GM18520 (cell line): Measurements from ENCODE around the gene AKT2.

Experiments
- ATAC-seq: cut with Tn5 transposase; IDR thresholded peaks from one replicate; pipeline ENCODE4 v1.9.1; 2021; ENCODE audit not compliant: unreplicated experiment

The AKT2 gene

DNA sequence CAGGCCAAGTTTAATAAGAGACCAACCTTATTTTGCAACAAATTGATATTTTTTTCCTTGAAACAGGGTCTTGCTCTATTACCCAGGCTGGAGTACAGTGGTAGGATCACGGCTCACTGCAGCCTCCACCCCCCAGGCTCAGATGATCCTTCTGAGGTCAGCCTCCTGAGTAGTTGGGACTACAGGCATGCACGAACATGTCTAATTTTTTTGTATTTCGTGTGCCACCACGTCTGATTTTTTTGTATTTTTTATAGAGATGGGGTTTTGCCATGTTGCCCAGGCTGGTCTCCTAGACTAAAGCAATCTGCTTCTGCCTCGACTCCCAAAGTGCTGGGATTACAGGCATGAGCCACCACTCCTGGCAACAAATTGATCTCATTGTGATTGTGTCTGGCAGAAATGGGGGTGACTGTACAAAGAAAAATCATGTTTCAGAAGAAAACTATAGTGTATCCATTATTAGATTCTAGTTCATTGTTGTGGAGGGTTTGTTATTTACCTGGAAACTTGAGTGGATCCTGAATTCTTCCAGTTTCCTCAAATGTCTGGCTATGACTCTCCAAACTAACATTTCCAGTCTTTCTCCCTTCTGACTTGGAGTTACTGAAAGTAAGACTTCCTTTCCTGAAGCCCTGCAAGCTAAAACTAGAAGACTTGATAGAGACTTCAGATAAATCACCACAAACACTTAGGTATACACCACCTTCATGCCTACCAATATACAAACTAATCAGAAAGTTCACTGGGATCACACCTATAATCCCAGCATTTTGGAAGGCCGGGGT is 17.3 kb upstream of the AKT2 start:
- ATAC-seq: no peak

DNA sequence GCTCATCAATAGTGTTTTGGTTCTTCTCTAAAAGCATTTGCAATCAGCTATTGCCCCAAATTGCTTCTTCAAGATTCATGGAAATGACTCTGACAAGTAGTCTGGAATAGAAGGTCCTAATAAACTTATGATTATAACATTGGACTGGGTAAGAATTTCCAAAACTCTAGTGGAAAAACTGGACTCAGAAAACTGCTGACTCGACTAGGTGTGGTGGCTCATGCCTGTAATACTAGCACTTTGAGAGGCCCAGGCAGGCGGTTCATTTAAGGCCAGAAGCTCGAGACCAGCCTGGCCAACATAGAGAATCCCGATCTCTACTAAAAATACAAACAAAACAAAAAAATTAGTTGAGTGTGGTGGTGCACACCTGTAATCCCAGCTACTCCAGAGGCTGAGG is 15.5 kb upstream of the AKT2 start:
- ATAC-seq: no peak

DNA sequence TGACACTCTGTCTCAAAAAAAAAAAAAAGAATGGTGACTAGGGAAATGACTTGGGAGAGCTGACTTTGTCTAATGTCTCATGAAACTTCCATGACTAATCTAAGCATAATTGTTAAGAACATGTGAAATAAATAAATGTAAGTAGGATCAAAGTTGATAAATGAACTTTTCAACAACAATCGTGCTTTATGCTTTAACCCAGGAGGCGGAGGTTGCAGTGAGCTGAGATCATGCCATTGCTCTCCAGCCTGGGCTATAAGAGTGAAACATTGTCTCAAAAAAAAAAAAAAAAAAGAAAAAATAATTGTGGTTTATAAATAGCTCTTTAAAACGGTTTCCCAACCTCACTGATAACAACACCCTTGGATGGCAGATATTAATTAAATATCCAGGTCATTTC is 12.9 kb upstream of the AKT2 start:
- no peak for ATAC-seq

DNA sequence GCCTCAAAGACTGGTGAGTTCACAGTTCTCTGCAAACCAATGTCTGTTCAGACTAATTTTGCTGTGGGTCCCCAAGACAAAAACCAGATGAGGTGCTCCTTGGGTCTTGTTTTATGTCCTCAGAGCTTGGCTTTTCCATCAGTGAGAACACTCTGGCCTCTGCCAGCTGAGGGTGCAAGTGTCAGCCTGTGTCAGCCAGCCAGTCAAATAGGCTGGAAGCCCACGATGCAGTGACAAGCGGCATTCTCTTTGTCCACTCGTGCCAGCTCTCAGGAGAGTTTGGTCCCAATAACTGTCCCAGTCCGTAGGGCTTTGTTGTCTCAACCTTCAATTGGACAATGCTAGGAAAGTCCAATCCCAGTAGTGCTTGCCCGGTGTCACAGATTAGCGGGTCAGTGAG is 9.4 kb upstream of the AKT2 start:
- no peak for ATAC-seq

DNA sequence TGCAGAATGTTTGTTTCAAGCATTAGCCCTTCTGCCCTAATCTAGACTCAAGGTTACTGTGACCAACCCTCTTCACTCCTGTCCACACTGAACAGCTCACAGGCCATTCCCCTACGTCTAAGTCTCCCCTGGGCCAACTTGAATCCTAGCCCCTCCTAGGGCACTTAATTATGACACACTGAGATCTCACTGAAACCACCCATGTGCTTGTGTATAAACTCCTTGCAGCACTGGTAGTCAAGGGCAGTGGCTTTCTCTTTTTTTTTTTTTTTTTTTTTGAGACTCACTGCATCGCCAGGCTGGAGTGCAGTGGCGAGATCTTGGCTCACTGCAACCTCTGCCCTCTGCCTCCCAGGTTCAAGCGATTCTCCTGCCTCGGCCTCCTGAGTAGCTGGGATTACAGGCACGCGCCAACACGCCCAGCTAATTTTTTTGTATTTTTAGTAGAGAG is 1.9 kb upstream of the AKT2 start:
- no peak for ATAC-seq

DNA sequence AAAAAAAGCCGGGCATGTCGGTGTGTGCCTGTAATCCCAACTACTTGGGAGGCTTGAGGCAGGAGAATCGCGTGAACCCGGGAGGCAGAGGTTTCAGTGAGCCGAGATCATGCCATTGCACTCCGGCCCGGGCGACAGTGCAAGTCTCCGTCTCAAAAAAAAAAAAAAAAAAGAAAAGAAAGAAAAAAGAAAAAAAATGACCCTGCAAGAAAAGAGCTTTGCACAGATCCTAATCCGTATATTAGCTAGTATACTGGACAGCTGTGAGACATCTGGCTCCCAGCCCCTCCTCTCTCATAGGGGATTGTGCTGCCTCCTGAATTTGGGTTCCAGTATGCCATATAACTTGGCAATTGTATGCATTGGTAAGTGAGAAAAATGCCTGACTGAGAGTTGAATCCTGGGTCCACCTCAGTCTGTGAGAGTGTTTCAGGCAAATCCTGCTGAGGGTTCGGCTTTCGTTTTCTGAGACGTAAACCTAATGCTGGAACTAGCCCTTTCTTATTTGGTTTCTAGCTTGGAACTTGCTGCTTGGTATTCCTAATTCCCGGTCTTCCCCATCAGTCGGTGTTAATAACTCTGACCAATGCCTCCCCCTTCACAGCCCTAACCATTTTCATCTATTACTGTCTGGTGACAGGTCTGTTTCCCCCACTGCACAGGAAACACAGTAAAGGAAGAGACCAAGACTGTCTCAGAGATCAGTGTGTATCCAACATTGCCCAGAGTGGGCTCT is 1.3 kb upstream of the AKT2 start:
- ATAC-seq: no peak

DNA sequence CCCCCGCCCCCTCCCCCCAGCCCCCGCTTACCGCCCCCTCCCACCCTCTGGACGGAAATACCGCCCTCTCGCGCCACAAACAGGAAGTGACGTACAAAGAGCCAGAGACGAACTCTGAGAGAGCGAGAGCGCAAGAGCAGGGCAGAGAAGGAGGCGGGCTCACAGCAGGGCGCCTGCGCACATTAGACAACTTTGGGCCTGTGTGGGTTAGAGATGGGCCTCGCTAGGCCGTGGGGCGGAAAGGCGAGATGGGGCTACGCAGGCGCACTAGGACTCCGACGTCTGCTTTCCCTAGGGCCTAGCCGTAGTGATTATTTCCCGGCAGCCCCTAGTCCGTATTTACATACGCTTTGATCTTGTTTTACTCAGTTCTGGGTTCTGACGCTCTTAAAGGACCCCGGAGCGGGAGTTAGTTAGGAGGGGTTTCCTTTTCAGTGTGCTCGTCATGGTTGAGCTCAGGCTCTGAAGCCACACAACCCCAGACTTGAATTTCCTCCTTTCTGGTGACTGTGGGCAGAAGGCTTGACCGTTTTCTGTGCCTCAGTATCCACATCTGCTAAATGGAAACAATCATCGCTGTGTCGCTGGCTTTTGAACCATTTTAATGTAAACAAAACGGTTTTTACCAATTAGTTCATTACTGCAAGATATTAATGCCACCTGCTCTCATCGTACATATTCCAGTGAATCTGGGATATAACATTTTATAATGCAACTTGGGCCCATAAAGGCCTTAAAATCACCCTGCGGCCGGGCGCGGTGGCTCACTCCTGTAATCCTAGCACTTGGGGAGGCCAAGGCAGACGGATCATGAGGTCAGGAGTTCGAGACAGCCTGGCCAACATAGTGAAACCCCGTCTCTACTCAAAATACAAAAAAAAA is 449 bp upstream of the AKT2 start:
- ATAC-seq: peak; percentile 80

DNA sequence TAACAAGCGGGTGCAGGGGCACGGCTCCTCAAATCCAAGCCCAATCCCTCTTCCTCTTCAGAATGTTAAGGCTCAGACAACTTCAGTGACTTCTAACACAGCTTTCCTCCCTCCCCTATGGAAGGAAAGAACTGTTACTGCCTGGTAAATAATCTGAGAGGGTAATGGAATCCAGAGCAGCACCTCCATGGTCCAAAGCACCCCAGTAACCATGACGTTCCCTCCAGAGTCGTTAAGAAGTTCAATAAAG is 969 bp downstream of the AKT2 start:
- ATAC-seq: no peak

DNA sequence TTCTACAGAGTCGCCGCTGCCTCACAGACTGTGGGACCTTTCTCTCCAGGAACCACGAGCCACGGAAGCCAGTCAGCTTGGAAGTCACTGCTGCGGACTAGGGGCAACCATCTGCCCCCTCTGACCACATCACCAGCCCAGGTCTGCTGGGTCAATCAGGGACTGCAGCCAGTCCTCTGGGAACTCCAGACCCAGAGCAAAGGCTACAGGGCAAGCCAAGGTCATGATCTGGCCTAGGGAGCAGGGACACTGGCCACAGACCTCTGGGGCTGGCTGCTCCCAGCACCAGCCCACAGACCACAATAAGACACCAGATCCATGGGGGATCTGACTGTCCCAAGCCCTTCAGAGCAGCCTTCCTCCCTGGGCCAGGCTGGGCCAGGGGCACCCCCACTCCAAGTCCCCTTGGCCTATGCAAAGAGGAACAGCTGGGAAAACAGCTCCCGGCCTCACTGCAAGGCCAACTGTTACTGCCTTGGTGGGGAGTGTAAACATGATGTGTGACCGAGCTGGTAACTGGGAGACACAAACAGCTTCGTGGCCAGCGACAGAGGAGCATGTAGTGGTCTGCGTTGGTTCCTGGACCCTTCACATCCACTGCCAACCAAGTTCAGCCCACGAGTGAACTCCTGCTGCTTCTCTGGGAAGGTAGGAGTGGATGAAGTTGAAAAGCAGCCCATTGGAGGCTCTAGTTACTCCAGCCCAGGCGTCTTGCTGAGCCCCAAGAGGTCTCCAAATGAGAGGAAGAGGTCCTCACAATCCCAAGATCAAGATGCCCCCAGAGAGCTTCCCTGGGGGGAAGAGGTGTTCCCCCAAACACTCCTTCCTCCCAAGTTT is 1.5 kb downstream of the AKT2 start:
- ATAC-seq: no peak

DNA sequence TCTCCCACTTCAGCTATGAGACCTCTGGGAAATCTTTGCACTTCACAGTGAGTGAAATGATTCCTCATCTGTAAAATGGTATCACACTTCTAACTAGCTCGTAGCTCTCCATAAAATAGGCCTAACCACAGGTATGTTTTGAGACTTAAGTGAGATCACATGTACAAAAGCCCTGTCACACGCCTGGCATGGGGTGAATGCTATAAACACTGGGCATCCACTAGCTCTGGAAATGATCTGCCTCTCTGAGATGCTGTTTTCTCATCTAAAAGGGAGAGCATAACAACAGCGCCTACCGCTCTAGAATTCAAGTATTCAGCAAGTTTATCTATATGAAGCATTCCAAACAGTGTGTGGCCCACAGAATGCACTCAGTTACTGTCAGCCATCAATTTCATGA is 2.2 kb downstream of the AKT2 start:
- no peak for ATAC-seq

DNA sequence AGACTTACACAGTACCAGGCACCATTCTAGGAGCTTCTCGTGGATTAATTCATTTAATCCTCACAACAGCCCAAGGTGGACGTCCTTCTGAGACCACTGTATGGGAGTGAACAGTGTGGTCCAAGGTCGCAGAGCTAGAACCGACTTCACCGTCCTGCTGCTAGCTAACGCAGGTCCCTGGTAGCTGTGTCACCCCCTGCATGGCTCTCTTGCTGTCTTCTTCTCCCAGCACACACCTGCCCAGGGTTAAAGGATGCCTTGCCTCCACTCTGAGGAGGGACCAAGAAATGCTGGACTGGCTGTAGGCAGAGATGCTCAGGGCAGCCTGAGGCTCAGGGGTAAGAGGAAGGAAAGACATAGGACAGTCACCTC is 3.0 kb downstream of the AKT2 start:
- ATAC-seq: no peak

DNA sequence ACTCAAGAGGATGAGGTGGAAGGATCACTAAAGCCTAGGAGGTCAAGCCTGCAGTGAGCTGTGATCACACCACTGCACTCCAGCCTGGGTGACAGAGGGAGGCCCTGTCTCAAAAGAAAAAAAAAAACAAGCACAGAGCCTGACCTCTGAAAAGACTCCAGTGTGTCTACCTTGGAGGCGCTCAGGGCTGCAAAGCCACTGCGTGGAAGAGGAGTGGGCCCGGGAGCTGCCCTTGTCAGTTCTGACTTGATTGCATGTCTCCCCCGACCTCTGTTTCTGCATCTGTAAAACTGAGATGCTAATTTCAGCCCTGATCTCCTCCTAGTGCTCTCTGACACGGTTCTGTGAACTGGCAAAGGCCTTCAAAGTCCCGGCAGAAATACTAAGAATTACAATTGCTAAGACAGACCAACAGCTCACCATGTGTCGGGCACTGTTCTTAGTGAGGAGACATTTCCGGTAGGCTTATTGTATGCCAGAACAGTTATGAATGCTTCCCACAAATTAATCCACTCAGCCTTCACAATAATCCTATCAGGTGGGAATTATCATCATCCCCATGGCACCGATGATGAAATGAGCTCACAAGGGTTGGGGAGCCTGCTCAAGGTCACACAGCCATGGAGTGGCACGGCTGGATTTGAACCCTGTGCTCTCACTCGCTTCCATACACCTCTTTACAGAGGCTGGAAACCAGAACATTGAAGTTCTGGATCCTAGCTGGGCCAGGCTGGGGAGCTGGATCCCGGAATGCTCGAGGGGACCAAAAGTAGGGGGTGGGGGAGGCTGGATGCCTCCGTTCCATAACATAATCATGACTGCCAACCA is 3.5 kb downstream of the AKT2 start:
- ATAC-seq: no peak

DNA sequence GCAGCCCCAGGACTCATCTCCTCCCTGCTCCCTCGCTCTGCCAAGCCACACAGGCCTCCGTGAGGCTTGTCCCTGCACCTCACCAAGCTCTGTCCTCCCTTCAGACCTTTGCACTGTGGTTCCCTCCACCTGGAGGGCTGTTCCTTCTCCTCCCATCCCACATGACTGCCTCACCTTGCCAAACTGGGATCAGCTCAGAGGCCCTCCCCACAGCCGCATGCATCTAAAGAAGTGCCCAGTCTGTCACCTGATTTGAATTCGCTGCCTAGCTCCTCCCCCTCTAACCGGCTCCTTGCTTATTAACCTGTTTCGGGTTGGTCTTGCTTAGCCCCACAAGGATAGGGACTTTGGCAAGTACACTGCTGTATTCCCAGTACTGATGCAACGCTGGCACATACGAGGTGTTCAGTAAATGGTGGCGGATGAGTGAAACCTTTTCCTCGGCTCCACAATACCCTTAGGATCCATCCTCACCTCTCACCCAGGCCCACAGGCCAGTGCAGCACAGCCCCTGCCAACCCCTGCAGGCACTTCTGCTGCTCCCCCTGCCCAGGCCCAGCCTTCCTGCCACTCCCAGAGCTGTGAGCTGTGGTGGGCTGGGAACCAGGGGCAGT is 4.4 kb downstream of the AKT2 start:
- no peak for ATAC-seq

DNA sequence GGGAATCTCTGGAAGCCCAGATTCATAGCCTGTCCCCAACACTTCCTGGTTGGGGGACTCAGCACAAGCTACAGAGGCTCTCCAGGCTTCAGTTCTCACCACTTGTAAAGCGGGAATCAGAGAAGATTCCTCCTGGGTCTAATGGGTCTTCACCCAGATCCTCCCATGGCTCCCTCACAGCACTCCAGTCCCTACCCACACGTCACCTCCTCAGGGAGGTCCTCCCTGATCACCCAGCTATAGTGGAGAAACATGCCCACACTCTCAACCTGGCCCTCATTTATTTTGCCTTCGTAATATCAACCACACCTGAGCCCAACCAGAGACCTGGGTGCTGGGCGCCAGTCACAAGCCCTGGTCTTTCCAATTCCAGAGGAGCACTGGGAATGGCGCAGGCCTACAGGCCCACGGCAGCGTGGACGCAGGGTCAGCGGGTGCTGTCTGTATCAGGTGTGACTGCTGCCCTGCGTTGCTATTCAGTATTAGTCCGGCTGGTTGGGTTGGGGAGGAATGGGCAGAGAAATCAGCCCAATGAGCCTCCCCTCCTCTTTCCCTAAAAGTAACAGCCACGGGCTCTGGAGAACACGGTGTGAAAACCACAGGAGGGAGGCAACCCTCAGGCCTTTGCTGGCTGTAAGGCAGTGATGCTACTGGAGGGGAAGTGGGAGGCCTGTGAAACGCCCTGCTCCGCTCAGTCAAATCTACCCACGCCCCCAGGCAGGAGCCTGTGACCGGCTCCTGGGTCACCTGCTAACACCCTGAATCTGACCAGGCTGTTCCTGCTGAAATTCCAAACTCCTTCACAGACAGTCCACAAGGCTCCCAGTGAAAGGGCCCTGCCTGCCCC is 5.2 kb downstream of the AKT2 start:
- ATAC-seq: peak; percentile 25

DNA sequence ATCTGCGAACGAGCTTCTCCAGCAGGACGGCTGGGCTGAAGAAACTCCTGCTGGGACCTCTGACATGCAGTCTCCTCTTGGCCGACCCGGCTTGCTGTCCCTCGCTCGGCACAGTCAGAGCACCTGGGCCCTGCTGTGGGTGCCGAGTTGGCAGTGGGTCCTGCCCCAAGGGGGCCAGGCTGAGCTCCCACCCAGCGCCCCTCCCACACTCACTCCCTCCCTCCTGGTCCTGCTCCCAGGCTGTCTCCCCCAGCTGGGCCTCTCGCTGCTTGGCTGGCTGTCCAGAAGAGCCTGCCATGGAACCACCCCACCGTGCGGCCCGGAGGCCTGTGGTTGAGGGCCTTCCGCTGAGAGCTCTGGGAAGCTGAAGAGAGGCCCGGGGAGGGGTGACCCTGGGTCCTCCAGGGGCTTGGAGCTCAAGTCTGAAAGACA is 6.0 kb downstream of the AKT2 start:
- no peak for ATAC-seq

DNA sequence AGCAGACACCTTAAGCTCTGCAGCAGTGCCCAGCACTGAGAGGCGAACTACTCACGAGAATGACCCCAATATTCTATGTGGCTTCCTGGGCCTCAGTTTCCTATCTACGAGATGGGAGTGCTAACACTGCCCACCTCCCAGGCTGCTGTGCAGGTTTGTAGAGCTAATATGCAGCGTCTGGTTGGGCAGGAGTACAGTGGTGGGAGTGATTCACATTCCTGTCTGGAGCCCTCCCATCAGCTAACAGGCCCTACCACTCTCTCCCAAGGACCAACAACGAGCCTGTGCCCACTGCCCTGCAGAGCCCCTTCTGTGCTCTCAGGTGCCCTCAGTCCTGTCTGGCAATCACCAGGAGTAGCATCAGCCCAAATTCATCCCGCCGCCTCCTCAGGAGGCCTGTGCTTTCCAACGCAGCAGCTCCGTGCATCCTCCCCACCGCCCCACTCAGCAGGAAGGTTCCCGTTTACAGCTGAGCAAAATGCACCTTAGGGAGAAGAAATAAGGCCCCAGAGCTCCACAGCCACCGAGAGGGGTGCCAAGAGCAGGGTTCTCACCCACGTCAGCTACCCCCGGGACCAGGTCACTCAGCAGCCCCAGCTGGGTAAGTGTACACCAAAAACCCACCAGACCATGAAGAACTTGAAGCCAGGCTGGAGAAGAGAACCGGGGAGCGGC is 6.6 kb downstream of the AKT2 start:
- ATAC-seq: no peak

DNA sequence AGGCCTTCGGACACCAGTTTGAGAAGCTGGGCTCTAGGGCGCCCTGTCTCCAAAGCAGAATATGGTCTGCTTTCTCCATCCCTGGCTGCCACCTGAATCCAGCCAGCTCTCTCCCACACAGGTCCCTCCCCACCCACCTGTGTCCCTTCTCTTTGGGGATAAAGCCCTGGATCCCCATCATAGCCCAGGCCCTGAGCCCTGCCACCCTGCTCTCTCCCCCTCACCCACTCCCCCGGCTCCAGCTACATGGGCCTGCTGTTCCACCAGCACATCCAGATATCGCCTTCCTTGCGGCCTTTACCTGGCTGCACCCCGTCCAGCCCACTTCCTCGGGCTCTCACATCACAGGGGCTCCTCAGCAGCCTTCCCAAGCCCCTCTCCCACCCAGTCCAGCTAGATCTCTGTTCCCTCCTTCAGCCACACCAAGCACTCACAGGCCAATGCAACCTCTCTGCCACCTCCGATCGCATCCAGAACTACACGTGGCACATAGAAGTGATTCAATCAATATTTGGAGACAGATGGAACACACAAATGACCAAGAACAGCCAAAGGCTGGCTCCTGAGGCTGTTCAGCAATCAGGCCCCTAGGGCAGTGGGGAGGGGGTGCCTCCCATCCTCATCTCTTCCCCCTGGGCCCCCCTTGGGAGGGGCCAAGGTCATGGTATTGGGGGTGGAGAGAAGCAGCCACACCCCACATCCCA is 7.6 kb downstream of the AKT2 start:
- no peak for ATAC-seq
